A549 (cell line): ENCODE measurements around the gene FGF14. TPM values are rescaled to one million over a fixed set of nuclear protein-coding genes. Genes with fewer than 3 reads are reported as not detected.

Source experiments
- ATAC-seq, 2 experiments: fragments of 200-7000 bp in 1 of 2; fragments of >200 bp in 1 of 2; cut with Nextera tagmentation in 1 of 2; cut with Tn5 transposase in 1 of 2; 3 replicates each; pipeline versions ENCODE4 v1.8.0 to v1.9.1; 2018 to 2020; ENCODE audit warnings: mild to moderate bottlenecking in 1 of 2, moderate library complexity in 1 of 2
- CTCF ChIA-PET: fragments of 300-600 bp; sonication (Branson Sonifier 250); formaldehyde crosslinking; extraction: SDS; loops from one replicate; lab custom pipeline; 2021; ENCODE audit warnings: antibody characterized with exemption, inconsistent platforms; lab: Yijun Ruan, JAX
- POLR2A ChIA-PET: fragments of 350-600 bp; formaldehyde crosslinking; extraction: SDS; loops from one replicate; lab custom pipeline; 2021; ENCODE audit warnings: antibody characterized with exemption, inconsistent platforms; lab: Yijun Ruan, JAX
- DNase-seq, 2 experiments: peaks; one replicate each; pipeline versions ENCODE4 v3.0.0 to v3.0.0-alpha.2; 2011 to 2016; ENCODE audit warnings: low read depth in 1 of 2, low spot score in 1 of 2
- FAIRE-seq: peaks from 2 replicates; lab custom pipeline; 2011; peaks lifted over from hg19 to GRCh38; lab: Jason Lieb, UNC
- H3K27ac ChIP-seq, 2 experiments: fragments of >200 bp; sonication (Bioruptor Twin); formaldehyde crosslinking; 3 replicates each; pipeline ENCODE4 v1.5.1; 2016 to 2017
- H3K4me1 ChIP-seq: fragments of >200 bp; sonication (Bioruptor Twin); formaldehyde crosslinking; 3 replicates; pipeline ENCODE4 v1.6.1; 2016
- H3K4me2 ChIP-seq: fragments of >200 bp; sonication (Bioruptor Twin); formaldehyde crosslinking; 3 replicates; pipeline ENCODE4 v1.6.1; 2016
- H3K4me3 ChIP-seq: fragments of >200 bp; sonication (Bioruptor Twin); formaldehyde crosslinking; 3 replicates; pipeline ENCODE4 v1.5.1; 2016
- H3K9me3 ChIP-seq: fragments of >200 bp; sonication (Bioruptor Twin); formaldehyde crosslinking; 3 replicates; pipeline ENCODE4 v1.6.1; 2016
- CBX8 ChIP-seq: fragments of 200-600 bp; sonication (generic); IDR thresholded peaks from 2 replicates; pipeline ENCODE4 v1.6.1; 2016
- CEBPB ChIP-seq, 2 experiments: fragments of >200 bp in 1 of 2; sonication (Bioruptor Twin) in 1 of 2; formaldehyde crosslinking in 1 of 2; IDR thresholded peaks; 2 replicates each; pipeline ENCODE4 v1.6.1; 2012 to 2016
- CHD4 ChIP-seq: fragments of 200-600 bp; sonication (generic); IDR thresholded peaks from 2 replicates; pipeline ENCODE4 v1.6.1; 2016; ENCODE audit warnings: antibody characterized with exemption, mild to moderate bottlenecking, borderline replicate concordance
- EP300 ChIP-seq, 2 experiments: fragments of >200 bp; sonication (Bioruptor Twin); formaldehyde crosslinking; IDR thresholded peaks; 2 replicates in 1 of 2; 3 replicates in 1 of 2; pipeline ENCODE4 v1.6.1; 2016 to 2017
- FOSL2 ChIP-seq, 2 experiments: fragments of 450-650 bp in 1 of 2; fragments of >200 bp in 1 of 2; sonication (Bioruptor Twin) in 1 of 2; formaldehyde crosslinking; IDR thresholded peaks; 2 replicates each; pipeline versions ENCODE4 v1.5.0 to v1.6.1; 2016 to 2020; ENCODE audit warnings: mild to moderate bottlenecking in 1 of 2, moderate library complexity in 1 of 2
- HEYL ChIP-seq: fragments of 250-450 bp; sonication (Bioruptor Pico); IDR thresholded peaks from 2 replicates; pipeline ENCODE4 v1.8.0; 2021; ENCODE audit warnings: mild to moderate bottlenecking, moderate library complexity
- JUN ChIP-seq, 2 experiments: fragments of >200 bp; sonication (Bioruptor Twin); formaldehyde crosslinking; IDR thresholded peaks; 2 replicates in 1 of 2; 3 replicates in 1 of 2; pipeline ENCODE4 v1.6.1; 2016 to 2017
- JUNB ChIP-seq: fragments of >200 bp; sonication (Bioruptor Twin); formaldehyde crosslinking; IDR thresholded peaks from 2 replicates; pipeline ENCODE4 v1.6.1; 2016
- KDM5A ChIP-seq: fragments of 200-600 bp; sonication (generic); IDR thresholded peaks from 2 replicates; pipeline ENCODE4 v1.6.1; 2016; ENCODE audit warnings: antibody characterized with exemption, mild to moderate bottlenecking
- MYC ChIP-seq: IDR thresholded peaks from 2 replicates; pipeline ENCODE4 v1.6.1; 2012; ENCODE audit warnings: mild to moderate bottlenecking, inconsistent platforms, low read length, improper control_type of control experiment, borderline replicate concordance
- NR3C1 ChIP-seq: fragments of >200 bp; sonication (Bioruptor Twin); formaldehyde crosslinking; IDR thresholded peaks from 3 replicates; pipeline ENCODE4 v1.6.1; 2017
- PHF8 ChIP-seq: fragments of 200-600 bp; sonication (generic); IDR thresholded peaks from 2 replicates; pipeline ENCODE4 v1.6.1; 2016; ENCODE audit warnings: low read depth, mild to moderate bottlenecking, antibody characterized with exemption, moderate library complexity, borderline replicate concordance
- POLR2A ChIP-seq: IDR thresholded peaks from 2 replicates; pipeline ENCODE4 v1.6.1; 2012; ENCODE audit warnings: mild to moderate bottlenecking, low read length
- POLR2AphosphoS2 ChIP-seq: conservative IDR thresholded peaks from 2 replicates; pipeline ENCODE4 v1.6.1; 2012; ENCODE audit warnings: low read length, improper control_type of control experiment, inconsistent platforms
- RCOR1 ChIP-seq: fragments of 150-350 bp; IDR thresholded peaks from 2 replicates; pipeline ENCODE4 v1.6.1; 2014; ENCODE audit warnings: antibody characterized with exemption, low read length, low read depth
- RFX5 ChIP-seq: fragments of 450-650 bp; IDR thresholded peaks from 2 replicates; pipeline ENCODE4 v1.7.1; 2014; ENCODE audit warnings: antibody characterized with exemption, mild to moderate bottlenecking, moderate library complexity
- RNF2 ChIP-seq: fragments of 200-600 bp; sonication (generic); IDR thresholded peaks from 2 replicates; pipeline ENCODE4 v1.6.1; 2016; ENCODE audit warnings: low read depth, mild to moderate bottlenecking, antibody characterized with exemption, moderate library complexity, borderline replicate concordance
- SMC3 ChIP-seq: fragments of >200 bp; sonication (Bioruptor Twin); formaldehyde crosslinking; IDR thresholded peaks from 3 replicates; pipeline ENCODE4 v1.6.1; 2018; ENCODE audit warnings: inconsistent platforms
- ZFP36 ChIP-seq: fragments of 450-650 bp; IDR thresholded peaks from 2 replicates; pipeline ENCODE4 v1.6.1; 2014; ENCODE audit warnings: borderline replicate concordance; ENCODE audit not compliant: partially characterized antibody
- ZSCAN20 ChIP-seq: fragments of 250-450 bp; sonication (Bioruptor Pico); IDR thresholded peaks from 2 replicates; pipeline ENCODE4 v1.8.0; 2022; ENCODE audit warnings: mild to moderate bottlenecking, moderate library complexity
- whole genome bisulfite sequencing: methylation state at CpG from one replicate; pipeline ENCODE4 v1.1.6; 2017; ENCODE audit errors: missing lambda C conversion rate; 5-methylcytosine and 5-hydroxymethylcytosine counted together
- polyA plus RNA-seq, 4 experiments: library from polyadenylated mRNA; depleted of rRNA in 3 of 4; stranded (reverse); fragments of >200 nt; fragmentation: RNase III in 1 of 4; extraction: RNeasy Plus Mini Kit Qiagen cat#74134 plus additional on column Dnase treatment in 1 of 4; gene quantifications; 2 replicates in 3 of 4; 3 replicates in 1 of 4; pipeline ENCODE4 v1.2.3, GENCODE V29; 2011 to 2017
- TF ChIP-seq, protein P1 (sequence below): IDR thresholded peaks from 2 replicates; pipeline ENCODE4 v1.6.1; 2012
- TF ChIP-seq, protein P2 (sequence below): fragments of 150-350 bp; IDR thresholded peaks from 2 replicates; pipeline ENCODE4 v1.6.1; 2014; ENCODE audit warnings: low read depth, mild to moderate bottlenecking, low read length
- TF ChIP-seq, protein P3 (sequence below): fragments of 450-650 bp; IDR thresholded peaks from 2 replicates; pipeline ENCODE4 v1.6.1; 2014; ENCODE audit warnings: antibody characterized with exemption
- TF ChIP-seq, protein P4 (sequence below): fragments of >200 bp; sonication (Bioruptor Twin); formaldehyde crosslinking; IDR thresholded peaks from 3 replicates; pipeline ENCODE4 v1.5.1; 2016
- TF ChIP-seq, protein P5 (sequence below): IDR thresholded peaks from 2 replicates; pipeline ENCODE4 v1.6.1; 2012
- TF ChIP-seq, protein P6 (sequence below): fragments of 250-450 bp; sonication (Bioruptor Pico); IDR thresholded peaks from 2 replicates; pipeline ENCODE4 v1.5.0; 2020; ENCODE audit warnings: low read depth, mild to moderate bottlenecking, moderate library complexity

The FGF14 gene
- polyA plus RNA-seq, 2 of the 4 experiments (the other 2 are of a cell fraction) = not detected

DNA sequence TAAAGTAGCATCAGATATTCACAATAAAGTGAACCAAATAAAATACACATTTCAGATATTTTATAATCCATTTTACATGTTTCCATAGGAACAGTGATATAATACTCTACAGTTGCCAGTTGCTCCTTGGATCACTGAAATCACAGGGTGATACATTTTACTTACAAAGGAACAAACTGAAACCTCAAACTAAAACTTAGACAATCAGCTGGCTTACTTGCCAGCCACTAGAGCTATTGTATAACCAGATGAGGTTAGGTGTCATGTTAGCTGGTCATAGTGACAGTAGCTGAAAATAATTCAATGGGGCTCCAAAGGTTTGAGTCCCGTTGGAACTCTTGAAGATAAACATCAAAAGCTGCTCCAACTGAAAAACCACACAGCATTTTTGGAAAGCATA, 674.7 kb downstream of the FGF14 start:
- FAIRE-seq (no peak), DNase-seq (no peak), ATAC-seq (no peak)
- Histone ChIP-seq H3K27ac (no peak overlapping the region), H3K9me3 (no peaks in the 10 kb centered on the region), H3K4me2 (no peak overlapping the region), H3K4me1 (no peaks in the 10 kb centered on the region), H3K4me3 (no peak overlapping the region)
- ChIA-PET POLR2A (no interaction called here), CTCF (no interaction called here)
- TF ChIP-seq POLR2AphosphoS2 (no peak), FOSL2 (IDR thresholded peaks at IDR 0.05) (no peak), FOSL2 (CRISPR knock-in tag; IDR thresholded peaks at IDR 0.05) (no peak), HEYL (no peak)
- TF ChIP-seq, protein P1, sequence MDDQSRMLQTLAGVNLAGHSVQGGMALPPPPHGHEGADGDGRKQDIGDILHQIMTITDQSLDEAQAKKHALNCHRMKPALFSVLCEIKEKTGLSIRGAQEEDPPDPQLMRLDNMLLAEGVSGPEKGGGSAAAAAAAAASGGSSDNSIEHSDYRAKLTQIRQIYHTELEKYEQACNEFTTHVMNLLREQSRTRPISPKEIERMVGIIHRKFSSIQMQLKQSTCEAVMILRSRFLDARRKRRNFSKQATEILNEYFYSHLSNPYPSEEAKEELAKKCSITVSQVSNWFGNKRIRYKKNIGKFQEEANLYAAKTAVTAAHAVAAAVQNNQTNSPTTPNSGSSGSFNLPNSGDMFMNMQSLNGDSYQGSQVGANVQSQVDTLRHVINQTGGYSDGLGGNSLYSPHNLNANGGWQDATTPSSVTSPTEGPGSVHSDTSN = no peak
- TF ChIP-seq, protein P2, sequence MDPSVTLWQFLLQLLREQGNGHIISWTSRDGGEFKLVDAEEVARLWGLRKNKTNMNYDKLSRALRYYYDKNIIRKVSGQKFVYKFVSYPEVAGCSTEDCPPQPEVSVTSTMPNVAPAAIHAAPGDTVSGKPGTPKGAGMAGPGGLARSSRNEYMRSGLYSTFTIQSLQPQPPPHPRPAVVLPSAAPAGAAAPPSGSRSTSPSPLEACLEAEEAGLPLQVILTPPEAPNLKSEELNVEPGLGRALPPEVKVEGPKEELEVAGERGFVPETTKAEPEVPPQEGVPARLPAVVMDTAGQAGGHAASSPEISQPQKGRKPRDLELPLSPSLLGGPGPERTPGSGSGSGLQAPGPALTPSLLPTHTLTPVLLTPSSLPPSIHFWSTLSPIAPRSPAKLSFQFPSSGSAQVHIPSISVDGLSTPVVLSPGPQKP = no peak
- 56% methylated on average over 1 of the region's 1 CpG for WGBS

DNA sequence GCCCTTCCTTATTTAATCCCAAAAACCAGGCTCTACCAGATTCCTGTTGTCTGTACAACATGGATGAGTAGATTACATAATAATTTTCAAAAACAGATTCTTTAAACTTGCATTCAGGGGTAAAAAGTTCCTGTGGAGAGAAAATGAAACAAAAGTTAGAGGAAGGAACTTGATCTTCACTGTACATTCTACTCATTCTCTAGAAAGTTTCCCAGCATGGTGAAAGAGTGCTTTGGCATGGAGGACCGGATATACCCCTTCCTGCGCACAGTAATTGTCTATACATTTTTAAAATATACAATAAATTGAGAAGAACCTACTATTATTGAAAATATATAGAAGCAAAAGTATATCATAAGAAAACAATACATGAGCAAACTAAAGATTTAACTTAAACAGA, 675.2 kb downstream of the FGF14 start:
- Histone ChIP-seq H3K4me1 (no peaks in the 10 kb centered on the region), H3K4me2 (no peak overlapping the region), H3K9me3 (no peaks in the 10 kb centered on the region), H3K27ac (no peak overlapping the region), H3K4me3 (no peak overlapping the region)
- DNase-seq (no peak), FAIRE-seq (no peak), ATAC-seq (no peak)
- ChIA-PET CTCF (no interaction called here), POLR2A (no interaction called here)
- TF ChIP-seq CBX8 = no peak
- no peak for TF ChIP-seq NR3C1
- no peak for TF ChIP-seq POLR2A
- no peak for TF ChIP-seq HEYL
- TF ChIP-seq, protein P3, sequence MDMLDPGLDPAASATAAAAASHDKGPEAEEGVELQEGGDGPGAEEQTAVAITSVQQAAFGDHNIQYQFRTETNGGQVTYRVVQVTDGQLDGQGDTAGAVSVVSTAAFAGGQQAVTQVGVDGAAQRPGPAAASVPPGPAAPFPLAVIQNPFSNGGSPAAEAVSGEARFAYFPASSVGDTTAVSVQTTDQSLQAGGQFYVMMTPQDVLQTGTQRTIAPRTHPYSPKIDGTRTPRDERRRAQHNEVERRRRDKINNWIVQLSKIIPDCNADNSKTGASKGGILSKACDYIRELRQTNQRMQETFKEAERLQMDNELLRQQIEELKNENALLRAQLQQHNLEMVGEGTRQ = no peak
- TF ChIP-seq RNF2 = no peak
- WGBS = 80% methylated on average over 2 of the region's 2 CpGs

DNA sequence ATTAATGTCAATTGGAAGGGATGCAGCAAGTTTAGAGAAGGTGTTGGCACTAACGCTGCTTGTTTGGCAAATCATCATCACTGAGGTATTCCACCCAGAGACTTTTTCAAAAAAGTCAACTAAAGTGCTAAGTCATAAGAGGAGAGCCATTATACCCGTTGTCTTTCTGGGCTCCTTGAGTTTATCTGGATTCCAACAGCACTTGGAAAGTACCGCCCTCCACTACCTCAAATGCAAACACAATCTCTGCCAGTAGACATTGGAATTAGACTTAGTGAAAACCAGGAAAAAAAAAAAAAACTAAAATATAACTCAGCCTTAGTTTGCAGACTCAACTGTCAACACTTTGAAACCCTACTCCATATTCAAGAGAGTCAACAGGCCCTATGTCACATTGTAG, 683.4 kb downstream of the FGF14 start:
- POLR2A ChIA-PET = no interaction called here
- H3K9me3 ChIP-seq = no peaks in the 10 kb centered on the region
- no peak for DNase-seq
- no peak overlapping the region for H3K4me3 ChIP-seq
- no peak overlapping the region for H3K27ac ChIP-seq
- no peaks in the 10 kb centered on the region for H3K4me1 ChIP-seq
- no peak overlapping the region for H3K4me2 ChIP-seq
- no peak for TF ChIP-seq RFX5
- TF ChIP-seq, protein P4, sequence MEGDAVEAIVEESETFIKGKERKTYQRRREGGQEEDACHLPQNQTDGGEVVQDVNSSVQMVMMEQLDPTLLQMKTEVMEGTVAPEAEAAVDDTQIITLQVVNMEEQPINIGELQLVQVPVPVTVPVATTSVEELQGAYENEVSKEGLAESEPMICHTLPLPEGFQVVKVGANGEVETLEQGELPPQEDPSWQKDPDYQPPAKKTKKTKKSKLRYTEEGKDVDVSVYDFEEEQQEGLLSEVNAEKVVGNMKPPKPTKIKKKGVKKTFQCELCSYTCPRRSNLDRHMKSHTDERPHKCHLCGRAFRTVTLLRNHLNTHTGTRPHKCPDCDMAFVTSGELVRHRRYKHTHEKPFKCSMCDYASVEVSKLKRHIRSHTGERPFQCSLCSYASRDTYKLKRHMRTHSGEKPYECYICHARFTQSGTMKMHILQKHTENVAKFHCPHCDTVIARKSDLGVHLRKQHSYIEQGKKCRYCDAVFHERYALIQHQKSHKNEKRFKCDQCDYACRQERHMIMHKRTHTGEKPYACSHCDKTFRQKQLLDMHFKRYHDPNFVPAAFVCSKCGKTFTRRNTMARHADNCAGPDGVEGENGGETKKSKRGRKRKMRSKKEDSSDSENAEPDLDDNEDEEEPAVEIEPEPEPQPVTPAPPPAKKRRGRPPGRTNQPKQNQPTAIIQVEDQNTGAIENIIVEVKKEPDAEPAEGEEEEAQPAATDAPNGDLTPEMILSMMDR = no peak
- no peak for TF ChIP-seq KDM5A
- TF ChIP-seq JUN (IDR thresholded peaks at IDR 0.05) = no peak
- no peak for TF ChIP-seq ZFP36
- TF ChIP-seq CHD4 = no peak
- TF ChIP-seq, protein P5, sequence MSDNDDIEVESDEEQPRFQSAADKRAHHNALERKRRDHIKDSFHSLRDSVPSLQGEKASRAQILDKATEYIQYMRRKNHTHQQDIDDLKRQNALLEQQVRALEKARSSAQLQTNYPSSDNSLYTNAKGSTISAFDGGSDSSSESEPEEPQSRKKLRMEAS = no peak
- TF ChIP-seq POLR2A = no peak
- TF ChIP-seq CEBPB (IDR thresholded peaks at IDR 0.05) = no peak
- TF ChIP-seq, protein P6, sequence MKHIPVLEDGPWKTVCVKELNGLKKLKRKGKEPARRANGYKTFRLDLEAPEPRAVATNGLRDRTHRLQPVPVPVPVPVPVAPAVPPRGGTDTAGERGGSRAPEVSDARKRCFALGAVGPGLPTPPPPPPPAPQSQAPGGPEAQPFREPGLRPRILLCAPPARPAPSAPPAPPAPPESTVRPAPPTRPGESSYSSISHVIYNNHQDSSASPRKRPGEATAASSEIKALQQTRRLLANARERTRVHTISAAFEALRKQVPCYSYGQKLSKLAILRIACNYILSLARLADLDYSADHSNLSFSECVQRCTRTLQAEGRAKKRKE (CRISPR knock-in tag) = no peak
- TF ChIP-seq SMC3 = no peak
- TF ChIP-seq MYC = no peak
- TF ChIP-seq EP300 (IDR thresholded peaks at IDR 0.05) = no peak
- TF ChIP-seq PHF8 = no peak
- no peak for TF ChIP-seq RCOR1
- no peak for TF ChIP-seq ZSCAN20 (CRISPR knock-in tag)
- no peak for TF ChIP-seq JUNB
- CTCF ChIA-PET = interaction anchor here (0.7 kb wide), 1 partner anchor 366 kb away, joined by 3 read pairs; no protein-coding TSS in a partner anchor
- 69% methylated on average over 3 of the region's 3 CpGs for WGBS
- FAIRE-seq = no peak
- no peak for ATAC-seq
